Panc1 (cell line): ENCODE data around the gene ACOT13. TPM values are rescaled to one million over a fixed set of nuclear protein-coding genes. Genes with fewer than 3 reads are reported as not detected.

ENCODE experiments used
- ATAC-seq: fragments of 200-7000 bp; cut with Tn5 transposase; 2 replicates; pipeline ENCODE4 v1.9.1; 2020; ENCODE audit warnings: mild to moderate bottlenecking, moderate library complexity
- BruUV-seq: library from RNA; stranded (reverse); fragments of 400-500 nt; replicated peaks from 2 replicates; lab custom pipeline; 2021; lab: Mats Ljungman, UMichigan
- CTCF ChIA-PET: fragments of 300-600 bp; sonication (Branson Sonifier 250); formaldehyde crosslinking; loops from one replicate; lab custom pipeline; 2022; ENCODE audit warnings: antibody characterized with exemption; lab: Charles Lee
- POLR2A ChIA-PET: fragments of 300-600 bp; sonication (Branson Sonifier 250); formaldehyde crosslinking; loops from one replicate; lab custom pipeline; 2022; ENCODE audit warnings: antibody characterized with exemption; lab: Charles Lee
- DNase-seq: peaks from one replicate; pipeline ENCODE4 v3.0.0-alpha.2; 2010; ENCODE audit warnings: low read depth, low spot score
- H3K27ac ChIP-seq: 2 replicates; pipeline ENCODE4 v1.5.1; 2011; ENCODE audit warnings: mild to moderate bottlenecking, low read length, inconsistent platforms
- H3K27me3 ChIP-seq: fragments of 200-500 bp; sonication (Bioruptor generic); 2 replicates; pipeline ENCODE4 v1.6.0; 2014; ENCODE audit warnings: low read length, inconsistent platforms; ENCODE audit not compliant: control insufficient read depth, insufficient read depth
- H3K36me3 ChIP-seq: fragments of 200-500 bp; sonication (Bioruptor generic); 2 replicates; pipeline ENCODE4 v1.5.1; 2014; ENCODE audit warnings: inconsistent platforms, mild to moderate bottlenecking, low read length, moderate library complexity; ENCODE audit not compliant: control insufficient read depth, insufficient read depth
- H3K4me1 ChIP-seq: 2 replicates; pipeline ENCODE4 v1.5.1; 2011; ENCODE audit warnings: inconsistent platforms, mild to moderate bottlenecking, low read length, moderate library complexity; ENCODE audit not compliant: control insufficient read depth, insufficient read depth
- H3K4me3 ChIP-seq, 2 experiments: 2 replicates each; pipeline ENCODE4 v1.5.1; 2011 to 2012; ENCODE audit warnings: low read depth in 2 of 2, low read length in 2 of 2, mild to moderate bottlenecking in 2 of 2, inconsistent platforms in 1 of 2, moderate library complexity in 1 of 2
- H3K9me3 ChIP-seq: fragments of 200-500 bp; sonication (Bioruptor generic); 2 replicates; pipeline ENCODE4 v1.5.1; 2014; ENCODE audit warnings: low read depth, mild to moderate bottlenecking, inconsistent platforms, low read length, moderate library complexity; ENCODE audit not compliant: control insufficient read depth, insufficient read depth
- POLR2AphosphoS5 ChIP-seq: IDR thresholded peaks from 2 replicates; pipeline ENCODE4 v1.6.1; 2012; ENCODE audit warnings: mild to moderate bottlenecking, low read depth, low read length, moderate library complexity
- SIN3A ChIP-seq: IDR thresholded peaks from 2 replicates; pipeline ENCODE4 v1.6.1; 2012; ENCODE audit warnings: low read depth, mild to moderate bottlenecking, low read length, moderate library complexity, borderline replicate concordance; ENCODE audit not compliant: insufficient read depth
- TCF7L2 ChIP-seq: IDR thresholded peaks from 2 replicates; pipeline ENCODE4 v1.6.1; 2011; ENCODE audit warnings: mild to moderate bottlenecking, low read depth, low read length, inconsistent platforms
- in situ Hi-C: cut with HindIII; loops from 2 replicates; pipeline ENCODE4 v1.10.0; 2016; ENCODE audit warnings: low sequenced_read_pairs, low pct_unique_long_range_greater_than_20kb
- intact Hi-C: fragments of 100-400 bp; cut with micrococcal nuclease; formaldehyde crosslinking; loops from one replicate; pipeline ENCODE4 v1.10.0; 2022; ENCODE audit not compliant: unreplicated experiment
- total RNA-seq: library from RNA; stranded (reverse); gene quantifications from one replicate; pipeline ENCODE4 v1.2.1, GENCODE V29; 2021; ENCODE audit not compliant: unreplicated experiment
- TF ChIP-seq, protein P1 (sequence below): fragments of 450-650 bp; IDR thresholded peaks from 2 replicates; pipeline ENCODE4 v1.5.1; 2017; ENCODE audit warnings: mild to moderate bottlenecking
- TF ChIP-seq, protein P2 (sequence below), 2 experiments: IDR thresholded peaks; 2 replicates each; pipeline ENCODE4 v1.6.1; 2011 to 2012; ENCODE audit warnings: low read depth in 2 of 2, control low read depth in 1 of 2, low read length in 1 of 2, mild to moderate bottlenecking in 1 of 2, moderate library complexity in 1 of 2; ENCODE audit not compliant: insufficient read depth in 1 of 2

ACOT13 gene
- total RNA-seq, 1 experiment from 2014 or later, result 31.6 TPM

DNA sequence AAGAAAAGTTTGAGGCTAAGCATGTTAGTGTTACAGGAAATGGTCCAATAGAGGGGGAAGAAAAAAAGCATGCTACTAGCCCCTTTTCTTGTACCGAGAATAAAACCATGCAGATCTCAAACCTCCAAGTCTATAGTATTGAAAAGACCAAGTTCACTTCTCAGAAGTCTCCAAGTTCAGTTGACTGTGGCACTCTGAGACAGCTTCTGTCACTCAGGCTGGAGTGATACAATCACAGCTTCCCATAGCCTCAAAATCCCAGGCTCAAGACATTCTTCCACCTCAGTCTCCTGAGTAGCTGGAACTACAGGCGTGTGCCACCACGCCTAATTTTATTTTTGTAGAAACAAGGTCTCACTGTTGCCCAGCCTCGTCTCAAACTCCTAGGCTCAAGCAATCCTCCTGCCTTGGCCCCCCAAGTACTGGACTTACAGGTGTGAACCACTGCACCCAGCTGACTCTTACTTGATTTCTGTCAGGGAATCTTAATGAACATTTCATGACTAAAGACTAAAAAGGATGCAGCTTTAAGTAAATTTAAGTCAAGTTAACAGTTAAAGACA is 35.9 kb downstream of the ACOT13 start:
- TF ChIP-seq SIN3A (no peak), POLR2AphosphoS5 (no peak), TCF7L2 (no peak)
- TF ChIP-seq, protein P1, sequence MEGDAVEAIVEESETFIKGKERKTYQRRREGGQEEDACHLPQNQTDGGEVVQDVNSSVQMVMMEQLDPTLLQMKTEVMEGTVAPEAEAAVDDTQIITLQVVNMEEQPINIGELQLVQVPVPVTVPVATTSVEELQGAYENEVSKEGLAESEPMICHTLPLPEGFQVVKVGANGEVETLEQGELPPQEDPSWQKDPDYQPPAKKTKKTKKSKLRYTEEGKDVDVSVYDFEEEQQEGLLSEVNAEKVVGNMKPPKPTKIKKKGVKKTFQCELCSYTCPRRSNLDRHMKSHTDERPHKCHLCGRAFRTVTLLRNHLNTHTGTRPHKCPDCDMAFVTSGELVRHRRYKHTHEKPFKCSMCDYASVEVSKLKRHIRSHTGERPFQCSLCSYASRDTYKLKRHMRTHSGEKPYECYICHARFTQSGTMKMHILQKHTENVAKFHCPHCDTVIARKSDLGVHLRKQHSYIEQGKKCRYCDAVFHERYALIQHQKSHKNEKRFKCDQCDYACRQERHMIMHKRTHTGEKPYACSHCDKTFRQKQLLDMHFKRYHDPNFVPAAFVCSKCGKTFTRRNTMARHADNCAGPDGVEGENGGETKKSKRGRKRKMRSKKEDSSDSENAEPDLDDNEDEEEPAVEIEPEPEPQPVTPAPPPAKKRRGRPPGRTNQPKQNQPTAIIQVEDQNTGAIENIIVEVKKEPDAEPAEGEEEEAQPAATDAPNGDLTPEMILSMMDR, result no peak
- TF ChIP-seq, protein P2, sequence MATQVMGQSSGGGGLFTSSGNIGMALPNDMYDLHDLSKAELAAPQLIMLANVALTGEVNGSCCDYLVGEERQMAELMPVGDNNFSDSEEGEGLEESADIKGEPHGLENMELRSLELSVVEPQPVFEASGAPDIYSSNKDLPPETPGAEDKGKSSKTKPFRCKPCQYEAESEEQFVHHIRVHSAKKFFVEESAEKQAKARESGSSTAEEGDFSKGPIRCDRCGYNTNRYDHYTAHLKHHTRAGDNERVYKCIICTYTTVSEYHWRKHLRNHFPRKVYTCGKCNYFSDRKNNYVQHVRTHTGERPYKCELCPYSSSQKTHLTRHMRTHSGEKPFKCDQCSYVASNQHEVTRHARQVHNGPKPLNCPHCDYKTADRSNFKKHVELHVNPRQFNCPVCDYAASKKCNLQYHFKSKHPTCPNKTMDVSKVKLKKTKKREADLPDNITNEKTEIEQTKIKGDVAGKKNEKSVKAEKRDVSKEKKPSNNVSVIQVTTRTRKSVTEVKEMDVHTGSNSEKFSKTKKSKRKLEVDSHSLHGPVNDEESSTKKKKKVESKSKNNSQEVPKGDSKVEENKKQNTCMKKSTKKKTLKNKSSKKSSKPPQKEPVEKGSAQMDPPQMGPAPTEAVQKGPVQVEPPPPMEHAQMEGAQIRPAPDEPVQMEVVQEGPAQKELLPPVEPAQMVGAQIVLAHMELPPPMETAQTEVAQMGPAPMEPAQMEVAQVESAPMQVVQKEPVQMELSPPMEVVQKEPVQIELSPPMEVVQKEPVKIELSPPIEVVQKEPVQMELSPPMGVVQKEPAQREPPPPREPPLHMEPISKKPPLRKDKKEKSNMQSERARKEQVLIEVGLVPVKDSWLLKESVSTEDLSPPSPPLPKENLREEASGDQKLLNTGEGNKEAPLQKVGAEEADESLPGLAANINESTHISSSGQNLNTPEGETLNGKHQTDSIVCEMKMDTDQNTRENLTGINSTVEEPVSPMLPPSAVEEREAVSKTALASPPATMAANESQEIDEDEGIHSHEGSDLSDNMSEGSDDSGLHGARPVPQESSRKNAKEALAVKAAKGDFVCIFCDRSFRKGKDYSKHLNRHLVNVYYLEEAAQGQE (IDR thresholded peaks at IDR 0.05; ENCODE audit: insufficient read depth in 1 of 2, low read depth in 2 of 2, low read length in 1 of 2), result no peak
- Histone ChIP-seq H3K4me3 (no peak overlapping the region), H3K4me1 (no peaks in the 10 kb centered on the region), H3K27ac (no peak overlapping the region), H3K9me3 (no peaks in the 10 kb centered on the region), H3K36me3 (peaks cover 40% of the 10 kb centered on the region), H3K27me3 (no peaks in the 10 kb centered on the region)
- no TSS peak for BruUV-seq
- ATAC-seq, result no peak; the same call in 1 of the 2 replicates
- in situ Hi-C loops, result no loop called here
- intact Hi-C loops, result no loop called here
- ChIA-PET POLR2A (no interaction called here), CTCF (no interaction called here)
- no peak for DNase-seq

DNA sequence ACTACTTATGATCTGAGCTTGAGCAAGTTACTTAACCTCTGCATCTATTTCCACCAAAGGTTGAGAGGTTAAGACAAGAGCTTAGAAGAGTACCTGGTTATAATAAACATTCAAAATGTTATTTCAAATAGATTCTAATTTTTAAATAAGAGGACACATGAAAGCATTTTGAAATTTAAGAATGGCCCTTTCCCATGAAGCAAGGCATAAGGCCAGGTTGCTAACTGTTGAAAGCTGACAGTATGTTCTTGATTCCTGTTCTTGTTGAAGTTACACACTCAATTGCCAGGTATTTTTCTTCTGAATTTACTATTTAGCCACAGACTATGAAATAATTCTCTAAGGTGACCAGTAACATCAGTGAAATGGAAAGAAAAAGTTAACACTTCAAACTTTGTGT is 37.6 kb downstream of the ACOT13 start:
- BruUV-seq, result no TSS peak
- H3K27me3 ChIP-seq, result no peaks in the 10 kb centered on the region
- no peak overlapping the region for H3K27ac ChIP-seq
- H3K4me1 ChIP-seq, result no peaks in the 10 kb centered on the region
- POLR2A ChIA-PET, result interaction anchor here (1.1 kb wide), 1 partner anchor 50 kb away, joined by 4 read pairs; no protein-coding TSS in a partner anchor
- TF ChIP-seq SIN3A, result no peak
- no peak; the same call in 1 of the 2 replicates for TF ChIP-seq POLR2AphosphoS5
- TF ChIP-seq, protein P2 (IDR thresholded peaks at IDR 0.05; ENCODE audit: insufficient read depth in 1 of 2, low read depth in 2 of 2, low read length in 1 of 2), result no peak
- TF ChIP-seq, protein P1, result no peak
- TF ChIP-seq TCF7L2, result no peak
- in situ Hi-C loops (no loop called here), intact Hi-C loops (no loop called here)
- DNase-seq, result no peak
- CTCF ChIA-PET, result interaction anchor here (1.0 kb wide), 1 partner anchor 123 kb away, joined by 3 read pairs; no protein-coding TSS in a partner anchor
- H3K9me3 ChIP-seq, result no peaks in the 10 kb centered on the region
- no peak overlapping the region for H3K4me3 ChIP-seq
- ATAC-seq, result no peak
- peaks cover 53% of the 10 kb centered on the region for H3K36me3 ChIP-seq
